HG03108 (cell line): ENCODE data around the gene TFPI2.

ENCODE experiments used
- ATAC-seq: cut with Tn5 transposase; IDR thresholded peaks from one replicate; pipeline ENCODE4 v1.9.1; 2021; ENCODE audit warnings: moderate library complexity; ENCODE audit not compliant: unreplicated experiment

Gene TFPI2

GRCh38 chr7:93860261-93860660, 30.3 kb downstream of the TFPI2 start:
- no peak for ATAC-seq

- no peak for ATAC-seq
These were observed 31.7 kb downstream of the TFPI2 start for GRCh38 chr7:93858857-93859256.

GRCh38 chr7:93856323-93856722, 34.2 kb downstream of the TFPI2 start:
- no peak for ATAC-seq

- ATAC-seq: no peak
These were observed 34.8 kb downstream of the TFPI2 start for GRCh38 chr7:93855797-93856196.

- no peak for ATAC-seq
These were observed 36.1 kb downstream of the TFPI2 start for GRCh38 chr7:93854480-93854879.

- no peak for ATAC-seq
These were observed 39.0 kb downstream of the TFPI2 start for GRCh38 chr7:93851536-93851935.

GRCh38 chr7:93843260-93843659, 47.3 kb downstream of the TFPI2 start:
- ATAC-seq: no peak

GRCh38 chr7:93838966-93839365, 51.6 kb downstream of the TFPI2 start:
- ATAC-seq: no peak

GRCh38 chr7:93837245-93837644, 53.3 kb downstream of the TFPI2 start:
- no peak for ATAC-seq

GRCh38 chr7:93836116-93836515, 54.4 kb downstream of the TFPI2 start:
- no peak for ATAC-seq

GRCh38 chr7:93835702-93836101, 54.9 kb downstream of the TFPI2 start:
- ATAC-seq: no peak
